CD4-positive, alpha-beta T cell treated with Interleukin-17A for 1 hour (primary cell): ENCODE data around the gene ZNF317.
"Not testable (repeated sequence)": the region's sequence is repeated elsewhere in the genome, so short reads cannot be mapped to it uniquely, and the experiment has no call there.

Source experiments
- DNase-seq: peaks from one replicate; pipeline ENCODE4 v3.0.0-alpha.2; 2020

Gene ZNF317

GRCh38 chr19:9178901-9179300 lies 38.7 kb downstream of the ZNF317 start, which contains the start of gene OR7D2:
OR7D2 (plus strand) TSS chr19:9178979; CDS start chr19:9185782, 6,803 bp downstream.
- no peak for DNase-seq

- no peak for DNase-seq
Measured at GRCh38 chr19:9183000-9183399, 42.8 kb downstream of the ZNF317 start.

GRCh38 chr19:9187191-9187590 lies 47.0 kb downstream of the ZNF317 start:
- DNase-seq = no peak

GRCh38 chr19:9189535-9189934 lies 49.3 kb downstream of the ZNF317 start:
- DNase-seq = no peak

GRCh38 chr19:9198044-9198443 lies 57.8 kb downstream of the ZNF317 start:
- DNase-seq = not testable (repeated sequence)

GRCh38 chr19:9205501-9206113 lies 65.4 kb downstream of the ZNF317 start:
- DNase-seq = peak; percentile 69
